ENCODE data around the gene TUBB4B.

GRCh38 chr9:137215196-137215986 is 25.7 kb upstream of the TUBB4B start:
- TF ChIP-seq, protein P1, sequence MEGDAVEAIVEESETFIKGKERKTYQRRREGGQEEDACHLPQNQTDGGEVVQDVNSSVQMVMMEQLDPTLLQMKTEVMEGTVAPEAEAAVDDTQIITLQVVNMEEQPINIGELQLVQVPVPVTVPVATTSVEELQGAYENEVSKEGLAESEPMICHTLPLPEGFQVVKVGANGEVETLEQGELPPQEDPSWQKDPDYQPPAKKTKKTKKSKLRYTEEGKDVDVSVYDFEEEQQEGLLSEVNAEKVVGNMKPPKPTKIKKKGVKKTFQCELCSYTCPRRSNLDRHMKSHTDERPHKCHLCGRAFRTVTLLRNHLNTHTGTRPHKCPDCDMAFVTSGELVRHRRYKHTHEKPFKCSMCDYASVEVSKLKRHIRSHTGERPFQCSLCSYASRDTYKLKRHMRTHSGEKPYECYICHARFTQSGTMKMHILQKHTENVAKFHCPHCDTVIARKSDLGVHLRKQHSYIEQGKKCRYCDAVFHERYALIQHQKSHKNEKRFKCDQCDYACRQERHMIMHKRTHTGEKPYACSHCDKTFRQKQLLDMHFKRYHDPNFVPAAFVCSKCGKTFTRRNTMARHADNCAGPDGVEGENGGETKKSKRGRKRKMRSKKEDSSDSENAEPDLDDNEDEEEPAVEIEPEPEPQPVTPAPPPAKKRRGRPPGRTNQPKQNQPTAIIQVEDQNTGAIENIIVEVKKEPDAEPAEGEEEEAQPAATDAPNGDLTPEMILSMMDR (IDR thresholded peaks at IDR 0.05): no peak
- no peak for TF ChIP-seq POLR2A (IDR thresholded peaks at IDR 0.05)
